HG03196 (cell line): Measurements from ENCODE around the gene FAM111A.

Experiments used
- ATAC-seq: cut with Tn5 transposase; IDR thresholded peaks from one replicate; pipeline ENCODE4 v1.9.1; 2021; ENCODE audit not compliant: unreplicated experiment

Gene FAM111A

GRCh38 chr11:59198726-59199125 lies 56.1 kb downstream of the FAM111A start:
- ATAC-seq, result no peak

- no peak for ATAC-seq
These were observed 57.1 kb downstream of the FAM111A start for GRCh38 chr11:59199546-59200422.

DNA sequence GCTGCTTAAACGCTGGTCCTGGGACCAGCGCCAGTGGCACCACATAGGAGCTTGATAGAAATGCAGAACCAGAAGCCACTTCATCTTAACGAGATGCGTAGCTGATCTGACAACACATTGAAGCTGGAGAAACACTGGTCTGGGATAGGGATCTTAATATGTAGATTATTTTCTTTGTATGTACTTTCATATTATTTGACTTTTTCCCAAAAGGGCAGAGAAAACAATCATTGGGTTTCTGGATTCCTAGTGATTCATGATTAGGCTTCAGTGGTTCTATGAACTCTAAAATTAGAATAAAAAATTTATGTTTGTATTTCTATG lies 57.7 kb downstream of the FAM111A start:
- ATAC-seq, result no peak

GRCh38 chr11:59201353-59201752 lies 58.7 kb downstream of the FAM111A start:
- ATAC-seq, result no peak
